ENCODE results near the gene TPCN1.

TPCN1 gene

DNA sequence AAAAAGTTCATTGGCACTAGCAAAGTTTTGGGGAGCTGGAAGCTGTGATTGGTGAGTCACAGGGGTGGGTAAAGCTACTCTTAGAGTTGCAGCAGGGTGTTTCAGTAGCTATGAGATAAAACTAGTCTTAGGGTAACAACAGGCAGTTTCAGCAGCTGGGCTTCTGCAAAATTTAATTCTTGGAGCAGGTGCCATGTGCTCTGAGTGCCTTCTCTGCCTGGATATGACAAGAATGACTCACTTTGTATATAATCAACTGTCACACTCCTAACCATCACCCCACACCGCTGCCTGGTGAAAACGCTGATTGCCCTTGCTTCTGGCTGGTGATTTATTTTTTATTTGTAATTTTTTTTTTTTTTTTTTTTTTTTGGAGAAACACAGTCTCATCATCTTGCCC is 126.6 kb downstream of the TPCN1 start:
- DNase-seq: no peak

Measured in CD4-positive, alpha-beta T cell treated with Interleukin-6 for 4 hours (primary cell).